CD8-positive, alpha-beta memory T cell (primary cell): ENCODE data around the gene SLC17A5. TPM values are rescaled to one million over a fixed set of nuclear protein-coding genes. Genes with fewer than 3 reads are reported as not detected.

Experiments used
- CTCF ChIA-PET: fragments of 350-600 bp; sonication (Branson Sonifier 250); formaldehyde crosslinking; loops from one replicate; lab custom pipeline; 2021; ENCODE audit warnings: antibody characterized with exemption; lab: Charles Lee
- POLR2A ChIA-PET: fragments of 350-600 bp; sonication (Branson Sonifier 250); formaldehyde crosslinking; loops from one replicate; lab custom pipeline; 2021; ENCODE audit warnings: antibody characterized with exemption; lab: Charles Lee
- DNase-seq, 5 donors: peaks; one replicate each; pipeline versions ENCODE4 v3.0.0 to v3.0.0-alpha.2; 2020 to 2022; ENCODE audit warnings: mixed read lengths in 1 of 5
- H3K27ac ChIP-seq: one replicate; pipeline ENCODE4 v1.7.0; 2013; ENCODE audit warnings: low read depth, mild to moderate bottlenecking, low read length, moderate library complexity
- H3K27me3 ChIP-seq: 2 replicates; pipeline ENCODE4 v1.7.0; 2013; ENCODE audit warnings: low read length, mild to moderate bottlenecking; ENCODE audit not compliant: insufficient read depth, poor library complexity, severe bottlenecking
- H3K36me3 ChIP-seq: 2 replicates; pipeline ENCODE4 v1.7.0; 2013; ENCODE audit warnings: mild to moderate bottlenecking, low read length, moderate library complexity; ENCODE audit not compliant: insufficient read depth
- H3K4me1 ChIP-seq: 2 replicates; pipeline ENCODE4 v1.7.0; 2013; ENCODE audit warnings: mild to moderate bottlenecking, low read length, moderate library complexity; ENCODE audit not compliant: insufficient read depth
- H3K4me3 ChIP-seq: 2 replicates; pipeline ENCODE4 v1.7.0; 2013; ENCODE audit warnings: mild to moderate bottlenecking, low read length
- H3K9me3 ChIP-seq: 2 replicates; pipeline ENCODE4 v1.7.0; 2013; ENCODE audit warnings: mild to moderate bottlenecking, low read length
- H3K27ac Mint-ChIP-seq, 8 donors: one replicate each; pipeline ENCODE4 v1.8.0; 2020 to 2021; ENCODE audit warnings: mixed read lengths in 8 of 8, mild to moderate bottlenecking in 6 of 8, inconsistent platforms in 3 of 8, moderate library complexity in 3 of 8
- H3K27me3 Mint-ChIP-seq, 2 donors: one replicate each; pipeline ENCODE4 v1.8.0; 2020 to 2021; ENCODE audit warnings: mixed read lengths in 2 of 2, mild to moderate bottlenecking in 1 of 2, moderate library complexity in 1 of 2
- H3K36me3 Mint-ChIP-seq, 3 donors: one replicate each; pipeline ENCODE4 v1.8.0; 2020 to 2021; ENCODE audit warnings: mixed read lengths in 3 of 3, inconsistent platforms in 1 of 3, mild to moderate bottlenecking in 1 of 3
- H3K4me1 Mint-ChIP-seq, 3 donors: one replicate each; pipeline ENCODE4 v1.8.0; 2020 to 2021; ENCODE audit warnings: mixed read lengths in 3 of 3, inconsistent platforms in 1 of 3, mild to moderate bottlenecking in 1 of 3
- H3K4me3 Mint-ChIP-seq, 7 donors: one replicate each; pipeline ENCODE4 v1.8.0; 2020 to 2021; ENCODE audit warnings: mixed read lengths in 7 of 7, mild to moderate bottlenecking in 6 of 7, moderate library complexity in 4 of 7, inconsistent platforms in 2 of 7
- H3K9me3 Mint-ChIP-seq, 5 donors: one replicate each; pipeline ENCODE4 v1.8.0; 2020 to 2022; ENCODE audit warnings: mixed read lengths in 5 of 5, mild to moderate bottlenecking in 3 of 5, moderate library complexity in 2 of 5, inconsistent platforms in 1 of 5
- polyA plus RNA-seq: library from polyadenylated mRNA; unstranded; fragments of 300-500 nt; fragmentation: Illumina TruSeq; gene quantifications from one replicate; pipeline ENCODE4 v1.2.3, GENCODE V29; 2021
- total RNA-seq, 2 experiments: library from RNA; stranded (reverse); gene quantifications; one replicate each; pipeline ENCODE4 v1.2.3, GENCODE V29; 2021

Gene SLC17A5
- total and polyA plus RNA-seq, 3 experiments from 2014 or later, result 5.4 to 9.7 (median 5.6) TPM

DNA sequence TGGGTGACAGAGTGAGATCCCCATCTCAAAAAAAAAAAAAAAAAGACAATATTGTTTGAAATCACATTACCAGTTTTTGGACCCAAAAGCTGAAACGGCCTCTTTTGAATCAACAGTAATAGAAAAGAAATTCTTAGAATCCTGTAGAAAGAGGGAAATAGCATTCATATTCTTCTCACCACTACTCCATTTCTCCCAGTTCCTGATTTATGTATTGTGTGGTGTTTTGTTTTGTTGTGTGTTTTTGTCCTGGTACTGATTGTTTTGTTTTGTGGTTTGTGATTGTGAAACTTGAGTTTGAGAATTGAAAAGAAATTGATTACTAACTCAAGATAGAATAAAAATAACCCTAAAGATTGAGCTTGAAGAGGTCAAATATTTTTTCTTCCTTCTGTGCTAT, 106.8 kb downstream of the SLC17A5 start:
- Histone ChIP-seq H3K4me3 (no peak overlapping the region), H3K4me1 (no peaks in the 10 kb centered on the region), H3K9me3 (no peaks in the 10 kb centered on the region), H3K36me3 (no peaks in the 10 kb centered on the region), H3K27me3 (no peaks in the 10 kb centered on the region), H3K27ac (no peak overlapping the region)
- ChIA-PET CTCF (no interaction called here), POLR2A (no interaction called here)
- H3K36me3 Mint-ChIP-seq, result no peaks in the 10 kb centered on the region
- no peaks in the 10 kb centered on the region for H3K9me3 Mint-ChIP-seq
- no peak for DNase-seq
- peaks cover 0 to 5% of the 10 kb centered on the region in 2 donors for H3K27me3 Mint-ChIP-seq
- no peak overlapping the region for H3K27ac Mint-ChIP-seq
- no peak overlapping the region for H3K4me3 Mint-ChIP-seq
- no peaks in the 10 kb centered on the region for H3K4me1 Mint-ChIP-seq

Other genes starting within 250 kb of the SLC17A5 start
- 10 to 100 TPM; 48.3 to 49.3 TPM for gene CGAS, start 201.7 kb downstream of the SLC17A5 start, total RNA-seq
- gene CGAS, start 201.7 kb downstream of the SLC17A5 start, polyA plus RNA-seq, result 13.2 TPM
- 10 to 100 TPM; 44.2 to 48.1 TPM for gene MTO1, start 192.3 kb downstream of the SLC17A5 start, total RNA-seq
- gene MTO1, start 192.3 kb downstream of the SLC17A5 start, polyA plus RNA-seq, result 34.4 TPM
- 1,000 to 10,000 TPM; 8,526 to 8,727 TPM for gene EEF1A1, start 133.0 kb downstream of the SLC17A5 start, total RNA-seq
- gene EEF1A1, start 133.0 kb downstream of the SLC17A5 start, polyA plus RNA-seq, result 10,611 TPM
- 10 to 100 TPM; 22.8 to 24.5 TPM for gene CD109, start 42.2 kb upstream of the SLC17A5 start, total RNA-seq
- gene CD109, start 42.2 kb upstream of the SLC17A5 start, polyA plus RNA-seq, result not detected